Uterus (tissue), 2 donors: ENCODE results near the gene DDX41.

ENCODE experiments used
- POLR2A ChIP-seq, 2 donors: fragments of 450-650 bp; IDR thresholded peaks; one replicate each; pipeline ENCODE4 v1.6.1; 2016; ENCODE audit warnings: antibody characterized with exemption in 2 of 2, mild to moderate bottlenecking in 1 of 2, moderate library complexity in 1 of 2
- TF ChIP-seq, protein P1 (sequence below), 4 experiments: fragments of 200-600 bp in 2 of 4; fragments of 450-650 bp in 2 of 4; sonication (generic) in 2 of 4; IDR thresholded peaks; one replicate each; pipeline ENCODE4 v1.5.1; 2016 to 2019; ENCODE audit warnings: antibody characterized with exemption in 4 of 4, mild to moderate bottlenecking in 2 of 4, moderate library complexity in 1 of 4

DNA sequence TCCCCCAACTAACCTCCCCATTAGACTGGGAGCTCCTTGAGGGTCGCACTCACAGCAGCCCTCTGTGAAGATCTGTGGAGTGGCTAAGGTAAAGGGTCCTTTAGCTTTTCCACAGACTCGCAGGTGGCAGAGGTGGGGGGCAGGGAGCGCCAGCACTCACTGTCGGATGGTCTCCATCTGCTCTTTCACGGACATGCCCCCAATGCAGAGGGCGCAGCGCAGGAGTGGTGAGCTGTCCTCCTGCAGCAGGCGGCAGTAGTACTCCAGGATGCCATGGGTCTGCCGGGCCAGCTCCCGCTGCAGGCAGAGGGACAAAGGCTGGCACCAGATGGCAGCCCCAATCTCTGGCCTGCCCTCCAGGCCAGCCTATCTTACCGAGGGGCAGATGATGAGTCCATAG lies 2.2 kb downstream of the DDX41 start:
- TF ChIP-seq, protein P1, sequence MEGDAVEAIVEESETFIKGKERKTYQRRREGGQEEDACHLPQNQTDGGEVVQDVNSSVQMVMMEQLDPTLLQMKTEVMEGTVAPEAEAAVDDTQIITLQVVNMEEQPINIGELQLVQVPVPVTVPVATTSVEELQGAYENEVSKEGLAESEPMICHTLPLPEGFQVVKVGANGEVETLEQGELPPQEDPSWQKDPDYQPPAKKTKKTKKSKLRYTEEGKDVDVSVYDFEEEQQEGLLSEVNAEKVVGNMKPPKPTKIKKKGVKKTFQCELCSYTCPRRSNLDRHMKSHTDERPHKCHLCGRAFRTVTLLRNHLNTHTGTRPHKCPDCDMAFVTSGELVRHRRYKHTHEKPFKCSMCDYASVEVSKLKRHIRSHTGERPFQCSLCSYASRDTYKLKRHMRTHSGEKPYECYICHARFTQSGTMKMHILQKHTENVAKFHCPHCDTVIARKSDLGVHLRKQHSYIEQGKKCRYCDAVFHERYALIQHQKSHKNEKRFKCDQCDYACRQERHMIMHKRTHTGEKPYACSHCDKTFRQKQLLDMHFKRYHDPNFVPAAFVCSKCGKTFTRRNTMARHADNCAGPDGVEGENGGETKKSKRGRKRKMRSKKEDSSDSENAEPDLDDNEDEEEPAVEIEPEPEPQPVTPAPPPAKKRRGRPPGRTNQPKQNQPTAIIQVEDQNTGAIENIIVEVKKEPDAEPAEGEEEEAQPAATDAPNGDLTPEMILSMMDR (IDR thresholded peaks at IDR 0.05) = no peak
- TF ChIP-seq POLR2A (IDR thresholded peaks at IDR 0.05) = no peak
